H9 (cell line): ENCODE results near the gene KIF19. TPM values are rescaled to one million over a fixed set of nuclear protein-coding genes. Genes with fewer than 3 reads are reported as not detected.

Experiments used
- DNase-seq: peaks from one replicate; pipeline ENCODE4 v3.0.0-alpha.2; 2017
- H2AFZ ChIP-seq: one replicate; pipeline ENCODE4 v1.6.1; 2013; ENCODE audit warnings: mild to moderate bottlenecking, low read length, control low read depth, moderate library complexity
- H2AK5ac ChIP-seq: 2 replicates; pipeline ENCODE4 v1.6.1; 2013; ENCODE audit warnings: low read length, control low read depth, mixed read lengths; ENCODE audit not compliant: insufficient read length
- H2BK120ac ChIP-seq: one replicate; pipeline ENCODE4 v1.6.1; 2013; ENCODE audit warnings: low read depth, mild to moderate bottlenecking, low read length, control low read depth, inconsistent platforms; ENCODE audit not compliant: poor library complexity, severe bottlenecking
- H2BK12ac ChIP-seq: 2 replicates; pipeline ENCODE4 v1.6.1; 2013; ENCODE audit warnings: low read length, control low read depth, mixed read lengths, low read depth; ENCODE audit not compliant: insufficient read length
- H2BK15ac ChIP-seq: 2 replicates; pipeline ENCODE4 v1.6.1; 2013; ENCODE audit warnings: low read depth, low read length, control low read depth
- H2BK20ac ChIP-seq: one replicate; pipeline ENCODE4 v1.6.1; 2013; ENCODE audit warnings: low read depth, mild to moderate bottlenecking, low read length, control low read depth, inconsistent platforms; ENCODE audit not compliant: poor library complexity, severe bottlenecking
- H2BK5ac ChIP-seq: 2 replicates; pipeline ENCODE4 v1.6.1; 2013; ENCODE audit warnings: low read length, control low read depth, mixed read lengths; ENCODE audit not compliant: insufficient read length
- H3K14ac ChIP-seq: 2 replicates; pipeline ENCODE4 v1.6.1; 2013; ENCODE audit warnings: low read length, control low read depth; ENCODE audit not compliant: insufficient read depth
- H3K18ac ChIP-seq: 2 replicates; pipeline ENCODE4 v1.6.1; 2013; ENCODE audit warnings: low read depth, mild to moderate bottlenecking, mixed read lengths, low read length, control low read depth; ENCODE audit not compliant: insufficient read length
- H3K23ac ChIP-seq: 2 replicates; pipeline ENCODE4 v1.6.1; 2013; ENCODE audit warnings: low read length, control low read depth, mixed read lengths, low read depth; ENCODE audit not compliant: insufficient read length
- H3K23me2 ChIP-seq: 2 replicates; pipeline ENCODE4 v1.6.1; 2013; ENCODE audit warnings: low read depth, mild to moderate bottlenecking, mixed read lengths, low read length, control low read depth; ENCODE audit not compliant: insufficient read length, poor library complexity, severe bottlenecking
- H3K27ac ChIP-seq: 2 replicates; pipeline ENCODE4 v1.5.1; 2013; ENCODE audit warnings: low read length, control low read depth, mixed read lengths, low read depth; ENCODE audit not compliant: insufficient read length
- H3K27me3 ChIP-seq: 2 replicates; pipeline ENCODE4 v1.6.1; 2013; ENCODE audit warnings: low read length, control low read depth, inconsistent platforms; ENCODE audit not compliant: insufficient read depth
- H3K4ac ChIP-seq: 2 replicates; pipeline ENCODE4 v1.6.1; 2013; ENCODE audit warnings: low read depth, mild to moderate bottlenecking, control low read depth, inconsistent platforms, low read length, moderate library complexity
- H3K4me1 ChIP-seq: 2 replicates; pipeline ENCODE4 v1.6.1; 2013; ENCODE audit warnings: low read length, control low read depth, inconsistent platforms; ENCODE audit not compliant: insufficient read depth
- H3K4me2 ChIP-seq: 2 replicates; pipeline ENCODE4 v1.6.1; 2013; ENCODE audit warnings: low read length, control low read depth, mixed read lengths; ENCODE audit not compliant: insufficient read length, insufficient read depth
- H3K56ac ChIP-seq: 2 replicates; pipeline ENCODE4 v1.6.1; 2013; ENCODE audit warnings: low read depth, mild to moderate bottlenecking, mixed read lengths, low read length, control low read depth; ENCODE audit not compliant: insufficient read length
- H3K79me1 ChIP-seq: 2 replicates; pipeline ENCODE4 v1.6.1; 2013; ENCODE audit warnings: low read depth, mild to moderate bottlenecking, moderate library complexity, low read length, control low read depth, inconsistent platforms; ENCODE audit not compliant: insufficient read depth, poor library complexity, severe bottlenecking
- H3K79me2 ChIP-seq: 2 replicates; pipeline ENCODE4 v1.6.1; 2013; ENCODE audit warnings: low read length, control low read depth, inconsistent platforms; ENCODE audit not compliant: insufficient read depth
- H3K9ac ChIP-seq: 2 replicates; pipeline ENCODE4 v1.6.1; 2013; ENCODE audit warnings: low read length, control low read depth, mixed read lengths; ENCODE audit not compliant: insufficient read length; ENCODE audit errors: extremely low read depth
- H3K9me3 ChIP-seq: one replicate; pipeline ENCODE4 v1.6.1; 2013; ENCODE audit warnings: low read depth, low read length, inconsistent platforms; ENCODE audit not compliant: control insufficient read depth
- H3T11ph ChIP-seq: one replicate; pipeline ENCODE4 v1.6.1; 2013; ENCODE audit warnings: mild to moderate bottlenecking, low read length, control low read depth, inconsistent platforms
- H4K20me1 ChIP-seq: one replicate; pipeline ENCODE4 v1.6.1; 2013; ENCODE audit not compliant: control insufficient read depth, insufficient read length, insufficient read depth
- H4K5ac ChIP-seq: 2 replicates; pipeline ENCODE4 v1.6.1; 2013; ENCODE audit warnings: low read depth, mild to moderate bottlenecking, mixed read lengths, low read length, control low read depth; ENCODE audit not compliant: insufficient read length
- H4K8ac ChIP-seq: replicated peaks from 2 replicates; pipeline ENCODE4 v1.6.1; 2013; ENCODE audit warnings: low read length, control low read depth, mixed read lengths, low read depth; ENCODE audit not compliant: insufficient read length
- H4K91ac ChIP-seq: 2 replicates; pipeline ENCODE4 v1.6.1; 2013; ENCODE audit warnings: low read depth, mild to moderate bottlenecking, moderate library complexity, mixed read lengths, low read length, control low read depth; ENCODE audit not compliant: insufficient read length
- H3K27ac Mint-ChIP-seq, 3 experiments: 2 replicates in 2 of 3; 3 replicates in 1 of 3; pipeline ENCODE4 v1.8.0; 2020 to 2021; ENCODE audit warnings: mixed read lengths in 3 of 3, mild to moderate bottlenecking in 1 of 3, moderate library complexity in 1 of 3
- H3K27me3 Mint-ChIP-seq: 2 replicates; pipeline ENCODE4 v1.8.0; 2021; ENCODE audit warnings: low read depth, mild to moderate bottlenecking, moderate library complexity, mixed read lengths
- H3K36me3 Mint-ChIP-seq, 3 experiments: 2 replicates in 2 of 3; 3 replicates in 1 of 3; pipeline ENCODE4 v1.8.0; 2020 to 2021; ENCODE audit warnings: low read depth in 3 of 3, mixed read lengths in 3 of 3; ENCODE audit not compliant: insufficient read depth in 1 of 3
- H3K4me1 Mint-ChIP-seq, 2 experiments: 2 replicates each; pipeline ENCODE4 v1.8.0; 2020; ENCODE audit warnings: mixed read lengths in 2 of 2
- H3K4me3 Mint-ChIP-seq, 2 experiments: 2 replicates in 1 of 2; 3 replicates in 1 of 2; pipeline ENCODE4 v1.8.0; 2020 to 2021; ENCODE audit warnings: mild to moderate bottlenecking in 2 of 2, mixed read lengths in 2 of 2, moderate library complexity in 1 of 2
- H3K9me3 Mint-ChIP-seq, 2 experiments: 2 replicates in 1 of 2; 3 replicates in 1 of 2; pipeline ENCODE4 v1.8.0; 2020; ENCODE audit warnings: mild to moderate bottlenecking in 2 of 2, mixed read lengths in 2 of 2, moderate library complexity in 1 of 2
- WGBS: extraction: QIAGEN DNeasy Blood & Tissue Kit; methylation state at CpG from one replicate; pipeline ENCODE4 v1.1.7; 2013; ENCODE audit warnings: missing lambda C conversion rate, low lambda C conversion rate, mixed read lengths; ENCODE audit not compliant: insufficient read length; ENCODE audit errors: extremely low coverage; 5-methylcytosine and 5-hydroxymethylcytosine counted together
- total RNA-seq: library from RNA; stranded (reverse); gene quantifications from 2 replicates; pipeline ENCODE4 v1.2.1, GENCODE V29; 2021
- TF ChIP-seq, protein P1 (sequence below): fragments of 200-600 bp; sonication (generic); conservative IDR thresholded peaks from 3 replicates; pipeline ENCODE4 v1.8.0; 2021; ENCODE audit warnings: antibody characterized with exemption, mild to moderate bottlenecking

The KIF19 gene
- total RNA-seq, 1 experiment from 2014 or later = 0.13 TPM

- H3K4me1 Mint-ChIP-seq = peaks cover 10 to 17% of the 10 kb centered on the region in 2 experiments
- H3K4me3 Mint-ChIP-seq = no peak overlapping the region; a peak in 1 of 5 replicates
- Histone ChIP-seq H3K27ac (no peak overlapping the region), H4K5ac (no peak overlapping the region), H2BK15ac (no peak overlapping the region), H3K14ac (no peak overlapping the region), H3K79me2 (no peaks in the 10 kb centered on the region), H3K4me2 (no peak overlapping the region), H2BK5ac (no peak overlapping the region), H3K18ac (no peak overlapping the region), H3K27me3 (no peaks in the 10 kb centered on the region), H2BK20ac (no peak overlapping the region), H3K79me1 (no peaks in the 10 kb centered on the region), H3K56ac (no peak overlapping the region), H4K91ac (no peak overlapping the region), H3K23ac (no peak overlapping the region), H2BK12ac (no peak overlapping the region), H3T11ph (no peak overlapping the region), H3K4ac (no peak overlapping the region), H4K8ac (no peak overlapping the region), H2BK120ac (no peak overlapping the region), H3K9me3 (no peaks in the 10 kb centered on the region), H3K9ac (no peak overlapping the region), H3K4me1 (no peaks in the 10 kb centered on the region; the same call in 1 of the 2 replicates), H2AK5ac (no peak overlapping the region), H3K23me2 (no peaks in the 10 kb centered on the region), H2AFZ (no peak overlapping the region), H4K20me1 (no peaks in the 10 kb centered on the region)
- no peaks in the 10 kb centered on the region for H3K36me3 Mint-ChIP-seq
- no CpG with 5 or more reads among the region's 15 CpGs for WGBS
- TF ChIP-seq, protein P1, sequence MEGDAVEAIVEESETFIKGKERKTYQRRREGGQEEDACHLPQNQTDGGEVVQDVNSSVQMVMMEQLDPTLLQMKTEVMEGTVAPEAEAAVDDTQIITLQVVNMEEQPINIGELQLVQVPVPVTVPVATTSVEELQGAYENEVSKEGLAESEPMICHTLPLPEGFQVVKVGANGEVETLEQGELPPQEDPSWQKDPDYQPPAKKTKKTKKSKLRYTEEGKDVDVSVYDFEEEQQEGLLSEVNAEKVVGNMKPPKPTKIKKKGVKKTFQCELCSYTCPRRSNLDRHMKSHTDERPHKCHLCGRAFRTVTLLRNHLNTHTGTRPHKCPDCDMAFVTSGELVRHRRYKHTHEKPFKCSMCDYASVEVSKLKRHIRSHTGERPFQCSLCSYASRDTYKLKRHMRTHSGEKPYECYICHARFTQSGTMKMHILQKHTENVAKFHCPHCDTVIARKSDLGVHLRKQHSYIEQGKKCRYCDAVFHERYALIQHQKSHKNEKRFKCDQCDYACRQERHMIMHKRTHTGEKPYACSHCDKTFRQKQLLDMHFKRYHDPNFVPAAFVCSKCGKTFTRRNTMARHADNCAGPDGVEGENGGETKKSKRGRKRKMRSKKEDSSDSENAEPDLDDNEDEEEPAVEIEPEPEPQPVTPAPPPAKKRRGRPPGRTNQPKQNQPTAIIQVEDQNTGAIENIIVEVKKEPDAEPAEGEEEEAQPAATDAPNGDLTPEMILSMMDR = no peak
- H3K27ac Mint-ChIP-seq = no peak overlapping the region
- DNase-seq = no peak
- H3K27me3 Mint-ChIP-seq = peaks cover 23% of the 10 kb centered on the region
- 0 out of 5 replicates have a peak, but pooled peaks cover 0 to 3% of the 10 kb centered on the region in 2 experiments for H3K9me3 Mint-ChIP-seq
Measured at GRCh38 chr17:74380959-74381808, 55.2 kb downstream of the KIF19 start.
